Cardiac fibroblast (primary cell): Measurements from ENCODE around the gene NLGN4Y.
A peak's percentile ranks its signal among the peaks of the same experiment; 100 is the strongest.
"Not testable (repeated sequence)": the region's sequence is repeated elsewhere in the genome, so short reads cannot be mapped to it uniquely, and the experiment has no call there.

Experiments
- DNase-seq, 2 donors: peaks; one replicate each; pipeline versions ENCODE4 v3.0.0 to v3.0.0-alpha.2; 2010; ENCODE audit warnings: low read depth in 2 of 2
- H3K4me3 ChIP-seq, 2 donors: replicated peaks in 1 of 2; 1 replicate in 1 of 2; 2 replicates in 1 of 2; pipeline ENCODE4 v1.5.1; 2011; ENCODE audit warnings: low read depth in 2 of 2, low read length in 2 of 2, mild to moderate bottlenecking in 2 of 2, moderate library complexity in 1 of 2
- CTCF ChIP-seq: IDR thresholded peaks from one replicate; pipeline ENCODE4 v1.5.1; 2011; ENCODE audit warnings: low read depth, mild to moderate bottlenecking, low read length, inconsistent platforms

NLGN4Y gene

GRCh38 chrY:14850734-14851133 is 326.4 kb downstream of the NLGN4Y start:
- DNase-seq: peak; percentile 51 to 66
- no peak overlapping the region for H3K4me3 ChIP-seq
- no peak for TF ChIP-seq CTCF

GRCh38 chrY:14860448-14860847 is 336.1 kb downstream of the NLGN4Y start:
- DNase-seq: no peak
- TF ChIP-seq CTCF: no peak
- no peak overlapping the region for H3K4me3 ChIP-seq

GRCh38 chrY:14861033-14861432 is 336.7 kb downstream of the NLGN4Y start:
- not testable (repeated sequence) for H3K4me3 ChIP-seq, DNase-seq

- peak in 1 of 2 donors; percentile 29 for DNase-seq
- no peak overlapping the region for H3K4me3 ChIP-seq
- no peak for TF ChIP-seq CTCF
Observed at GRCh38 chrY:14871971-14872370, 347.6 kb downstream of the NLGN4Y start.
